IPS-18c (cell line): ENCODE data around the gene TVP23C.
"Not testable (repeated sequence)": the region's sequence is repeated elsewhere in the genome, so short reads cannot be mapped to it uniquely, and the experiment has no call there.

Source experiments
- H3K4me3 ChIP-seq: 2 replicates; pipeline ENCODE4 v1.7.0; 2013; ENCODE audit warnings: low read depth, mild to moderate bottlenecking, low read length, moderate library complexity; ENCODE audit not compliant: insufficient read depth
- H3K9me3 ChIP-seq: one replicate; pipeline ENCODE4 v1.6.1; 2013; ENCODE audit warnings: mild to moderate bottlenecking, low read length, moderate library complexity; ENCODE audit not compliant: control insufficient read depth, insufficient read depth

TVP23C gene

DNA sequence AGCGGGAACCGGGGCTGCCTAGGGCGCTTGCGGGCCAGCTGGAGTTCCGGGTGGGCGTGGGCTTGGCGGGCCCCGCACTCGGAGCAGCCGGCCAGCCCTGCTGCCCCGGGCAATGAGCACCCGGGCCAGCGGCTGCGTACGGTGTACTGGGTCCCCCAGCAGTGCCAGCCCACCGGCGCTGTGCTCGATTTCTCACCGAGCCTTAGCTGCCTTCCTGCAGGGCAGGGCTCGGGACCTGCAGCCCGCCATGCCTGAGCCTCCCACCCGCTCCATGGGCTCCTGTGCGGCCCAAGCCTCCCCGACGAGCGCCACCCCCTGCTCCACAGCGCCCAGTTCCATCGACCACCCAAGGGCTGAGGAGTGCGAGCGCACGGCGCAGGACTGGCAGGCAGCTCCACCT is 57.6 kb downstream of the TVP23C start:
- not testable (repeated sequence) for H3K4me3 ChIP-seq, H3K9me3 ChIP-seq

- no peaks in the 10 kb centered on the region for H3K9me3 ChIP-seq
- no peak overlapping the region for H3K4me3 ChIP-seq
Observed at GRCh38 chr17:15503731-15504130, 59.6 kb downstream of the TVP23C start.

GRCh38 chr17:15502369-15503112 is 60.7 kb downstream of the TVP23C start:
- no peaks in the 10 kb centered on the region for H3K9me3 ChIP-seq
- H3K4me3 ChIP-seq = no peak overlapping the region

DNA sequence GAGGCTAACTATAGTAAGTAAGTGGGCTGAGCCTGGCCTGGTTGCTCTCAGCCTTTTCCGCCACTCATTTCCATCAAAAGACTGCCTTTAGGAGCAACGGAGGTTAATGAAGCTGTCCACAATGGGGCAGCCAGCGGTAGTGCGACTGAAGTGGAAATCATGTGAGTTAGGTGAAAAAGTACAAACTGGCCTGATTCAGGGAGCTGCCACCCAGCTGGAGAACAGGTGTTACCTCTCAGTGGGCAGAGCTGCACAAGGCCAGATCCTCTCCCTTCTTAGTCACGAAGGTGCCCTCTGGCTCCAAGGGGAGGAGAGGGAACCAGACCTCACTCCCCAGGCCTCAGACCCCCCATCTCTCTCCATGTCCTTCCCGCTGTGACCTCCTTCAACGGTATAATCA is 61.5 kb downstream of the TVP23C start:
- H3K9me3 ChIP-seq = no peaks in the 10 kb centered on the region
- H3K4me3 ChIP-seq = no peak overlapping the region

- no peak overlapping the region for H3K4me3 ChIP-seq
- no peaks in the 10 kb centered on the region for H3K9me3 ChIP-seq
Observed at GRCh38 chr17:15501282-15501681, 62.0 kb downstream of the TVP23C start.

- no peak overlapping the region for H3K4me3 ChIP-seq
- H3K9me3 ChIP-seq = no peaks in the 10 kb centered on the region
Observed at GRCh38 chr17:15498107-15498506, 65.2 kb downstream of the TVP23C start.

DNA sequence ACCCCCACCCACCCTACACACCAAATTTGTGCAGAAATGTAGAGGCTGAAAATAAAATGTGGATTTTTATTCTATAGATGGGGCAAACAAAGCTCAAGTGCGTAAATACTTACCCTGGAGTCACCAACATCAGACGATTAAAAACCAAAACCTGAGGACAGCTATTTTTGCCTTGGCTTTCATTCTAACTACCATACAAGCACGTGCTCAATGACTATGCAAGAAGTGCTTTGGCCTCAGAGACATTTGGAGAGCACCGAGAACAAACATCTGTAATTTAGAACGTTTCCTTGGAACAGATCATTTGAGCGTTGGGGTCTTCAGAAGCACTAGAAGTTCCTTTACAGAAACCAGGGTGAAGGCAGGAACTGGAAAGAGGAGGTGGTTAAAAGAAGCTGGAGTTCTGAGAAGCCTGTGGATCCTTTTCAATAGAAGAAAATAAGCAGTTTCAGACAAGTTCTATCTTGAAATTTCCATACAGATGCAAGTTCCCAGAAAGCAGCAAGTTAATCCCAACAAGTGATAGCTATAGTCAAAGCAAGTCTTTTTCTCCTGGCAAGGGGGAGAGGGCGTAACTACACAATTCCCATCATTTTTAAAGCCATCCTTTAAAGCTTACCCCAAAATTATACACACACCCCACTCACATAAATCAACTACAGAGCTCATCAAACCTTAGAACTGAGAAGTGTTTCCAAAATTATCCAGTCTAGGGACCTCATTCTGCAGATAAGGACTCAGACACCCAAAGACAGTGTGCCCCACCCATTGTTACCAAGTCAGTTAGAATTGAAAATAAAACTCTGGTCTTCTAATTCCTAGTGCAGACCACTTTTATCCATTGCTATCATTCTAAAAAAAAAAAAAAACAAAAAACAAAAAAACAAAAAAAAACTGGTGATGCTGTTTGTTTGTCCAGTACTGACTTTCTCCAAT is 66.3 kb downstream of the TVP23C start:
- H3K4me3 ChIP-seq = no peak overlapping the region
- H3K9me3 ChIP-seq = no peaks in the 10 kb centered on the region

DNA sequence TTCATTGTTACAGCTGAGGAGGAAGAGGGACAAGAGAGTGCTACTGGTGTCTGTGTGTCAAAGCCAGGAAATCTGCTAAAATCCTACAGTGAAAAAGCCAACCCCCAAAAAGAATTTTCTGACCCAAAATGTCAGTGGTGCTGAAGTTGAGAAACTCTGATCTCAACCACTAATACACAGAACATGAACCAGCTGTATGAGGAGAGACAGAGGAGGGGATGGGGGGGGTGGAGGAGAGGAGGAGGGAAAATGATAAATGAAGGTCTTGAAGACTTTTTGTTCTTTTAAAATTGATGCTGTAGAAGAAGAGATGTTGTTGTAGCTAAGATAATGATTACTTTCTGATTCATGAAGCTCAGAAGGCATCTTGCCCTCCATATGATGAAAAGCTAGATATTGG is 68.5 kb downstream of the TVP23C start:
- Histone ChIP-seq H3K4me3 (no peak overlapping the region), H3K9me3 (no peaks in the 10 kb centered on the region)

GRCh38 chr17:15493693-15494035 is 69.6 kb downstream of the TVP23C start:
- H3K9me3 ChIP-seq = no peaks in the 10 kb centered on the region

DNA sequence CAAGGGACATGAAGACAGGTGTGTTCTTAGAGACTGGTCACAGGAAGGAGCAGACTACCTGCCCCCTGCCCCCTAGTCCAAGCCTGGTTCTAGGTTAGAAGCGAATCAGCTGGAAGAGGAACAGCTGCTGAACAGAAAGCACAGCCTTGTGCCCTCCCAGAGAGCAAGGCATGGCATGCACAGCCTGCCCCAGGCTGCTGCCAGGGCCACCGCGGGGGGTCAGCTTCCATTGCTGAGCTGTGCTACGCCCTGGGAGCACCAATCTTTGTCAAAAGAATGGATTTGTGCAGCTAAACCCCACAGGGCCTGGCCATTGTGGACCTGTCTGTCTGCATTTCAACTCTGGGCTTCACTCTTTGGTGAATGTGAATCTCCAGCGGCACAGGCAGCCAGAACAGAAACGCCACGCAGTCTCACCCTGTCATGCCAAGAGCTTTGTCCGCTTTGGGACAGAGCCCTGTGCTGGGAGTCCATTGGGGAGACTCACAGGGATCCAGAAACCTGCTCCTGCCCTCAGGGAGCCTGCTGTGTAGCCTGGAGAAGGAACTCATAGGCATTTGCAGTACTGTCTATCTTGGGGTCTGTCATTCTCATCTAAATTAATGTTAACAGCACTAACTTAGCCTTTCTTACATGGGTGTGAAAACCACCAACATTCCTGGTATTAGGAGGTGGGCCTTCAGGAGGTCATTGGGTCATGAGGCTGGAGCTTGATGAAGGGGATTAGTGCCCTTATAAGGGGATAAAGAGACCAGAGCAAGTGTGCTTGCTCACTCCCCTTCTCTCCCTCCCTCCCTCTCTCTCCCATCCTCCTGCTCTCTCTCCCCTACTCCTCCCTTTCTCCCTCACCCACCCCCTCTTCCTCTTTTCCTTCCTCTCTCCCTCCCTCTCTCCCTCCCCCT is 70.2 kb downstream of the TVP23C start:
- Histone ChIP-seq H3K9me3 (no peaks in the 10 kb centered on the region), H3K4me3 (no peak overlapping the region)

More at GRCh38 chr17:15493693-15494035, 69.6 kb downstream of the TVP23C start:
- H3K4me3 ChIP-seq = no peak overlapping the region

- no peak overlapping the region for H3K4me3 ChIP-seq
- no peaks in the 10 kb centered on the region for H3K9me3 ChIP-seq
Observed at GRCh38 chr17:15492186-15492585, 71.1 kb downstream of the TVP23C start.

- no peaks in the 10 kb centered on the region for H3K9me3 ChIP-seq
- no peak overlapping the region for H3K4me3 ChIP-seq
Observed at GRCh38 chr17:15490634-15491261, 72.5 kb downstream of the TVP23C start.

- Histone ChIP-seq H3K4me3 (no peak overlapping the region), H3K9me3 (no peaks in the 10 kb centered on the region)
Observed at GRCh38 chr17:15488557-15488956, 74.7 kb downstream of the TVP23C start.

GRCh38 chr17:15485045-15485444 is 78.2 kb downstream of the TVP23C start:
- Histone ChIP-seq H3K9me3 (no peaks in the 10 kb centered on the region), H3K4me3 (no peak overlapping the region)

DNA sequence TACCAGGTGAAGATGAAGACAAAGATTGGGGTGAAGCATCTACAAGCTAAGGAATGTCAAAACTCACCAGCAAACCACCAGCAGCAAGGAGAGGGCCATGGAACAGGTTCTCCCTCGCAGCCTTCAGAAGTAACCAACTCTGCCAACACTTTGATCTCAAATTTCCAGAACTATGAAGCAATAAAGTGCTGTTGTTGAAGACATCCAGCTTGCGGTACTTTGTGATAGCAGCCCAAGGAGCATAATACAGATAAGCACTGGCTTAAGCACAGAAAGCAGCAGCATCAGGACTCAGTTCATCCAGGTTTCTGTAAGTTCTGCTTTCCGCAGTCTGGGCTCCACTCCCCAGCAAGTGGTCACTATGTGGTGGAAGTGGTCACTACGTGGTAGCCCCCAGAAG is 79.9 kb downstream of the TVP23C start:
- no peaks in the 10 kb centered on the region for H3K9me3 ChIP-seq
- H3K4me3 ChIP-seq = no peak overlapping the region

DNA sequence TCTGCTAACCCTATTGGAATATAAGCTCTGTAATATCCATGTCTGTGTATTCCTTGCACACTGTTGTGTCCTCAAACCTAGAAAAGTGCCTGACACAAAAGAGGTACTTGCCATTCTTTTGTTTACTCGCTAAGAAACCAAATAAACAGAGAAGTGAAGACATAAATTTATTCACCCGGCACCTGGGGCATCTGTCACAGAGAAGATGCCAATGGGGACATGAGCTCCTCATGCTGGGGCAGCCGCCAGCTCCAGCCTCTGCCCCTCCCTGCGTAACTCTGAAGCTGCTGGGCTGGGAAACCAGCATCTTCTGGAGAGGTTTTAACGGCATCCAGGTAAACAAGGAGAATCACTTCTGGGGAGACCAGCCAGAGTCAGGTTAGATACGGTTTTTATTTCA is 80.8 kb downstream of the TVP23C start:
- no peak overlapping the region for H3K4me3 ChIP-seq
- no peaks in the 10 kb centered on the region for H3K9me3 ChIP-seq

DNA sequence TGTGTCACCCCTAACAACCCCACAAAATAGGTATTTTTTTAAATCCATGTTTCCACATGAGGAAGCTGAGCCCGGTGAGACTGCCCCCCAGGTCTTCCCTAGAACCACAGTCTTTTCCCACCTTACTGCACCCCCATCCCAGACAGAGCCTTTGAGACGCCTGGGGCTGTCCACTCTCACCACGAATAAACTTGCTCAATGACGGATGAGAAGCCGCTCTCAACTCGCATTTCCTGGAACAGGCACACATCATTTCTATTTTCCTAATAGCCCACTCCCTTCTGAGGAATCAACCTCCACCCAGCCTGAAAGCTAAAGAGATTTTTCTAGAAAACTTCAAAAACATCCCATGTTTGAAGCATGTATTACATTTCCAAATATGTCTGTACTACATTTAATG is 81.8 kb downstream of the TVP23C start:
- Histone ChIP-seq H3K4me3 (no peak overlapping the region), H3K9me3 (no peaks in the 10 kb centered on the region)
